A549 treated with GW870086 at 1 μM for 4 hours (cell line): Measurements from ENCODE around the gene RRAS2. TPM values are rescaled to one million over a fixed set of nuclear protein-coding genes. Genes with fewer than 3 reads are reported as not detected.

Experiments used
- total RNA-seq: library from RNA; stranded (reverse); fragments of 200-300 nt; extraction: Qiagen RNA extraction; gene quantifications from 5 replicates; pipeline ENCODE4 v1.2.3, GENCODE V29; 2022; ENCODE audit warnings: low read depth

RRAS2 gene
- total RNA-seq: 47.8 to 56.8 TPM (median 51.9 TPM) in 5 replicates

GRCh38 chr11:14358729-14359439 is at the start of gene RRAS2:
Gene RRAS2 (minus strand): TSS chr11:14359183. CDS start chr11:14358870, 313 bp downstream.

Other genes with a start within 250 kb of the RRAS2 start
- gene COPB1, start 140.6 kb upstream of the RRAS2 start, total RNA-seq: 97.0 to 124 TPM (median 122 TPM) in 5 replicates
- 177 to 200 TPM (median 189 TPM) in 5 replicates for gene PSMA1, start 161.2 kb upstream of the RRAS2 start, total RNA-seq